Astrocyte (in vitro differentiated cells and primary cell): ENCODE measurements around the gene RFTN1.

Experiments
- CTCF ChIP-seq: IDR thresholded peaks from 2 replicates; pipeline ENCODE4 v1.5.1; 2011; ENCODE audit warnings: low read depth, mild to moderate bottlenecking, inconsistent platforms, low read length, moderate library complexity; ENCODE audit not compliant: insufficient read depth
- EZH2 ChIP-seq: IDR thresholded peaks from 2 replicates; pipeline ENCODE4 v1.6.1; 2012; ENCODE audit warnings: mild to moderate bottlenecking, low read length, inconsistent platforms; ENCODE audit not compliant: insufficient read depth

GRCh38 chr3:16273867-16274266 lies 239.6 kb downstream of the RFTN1 start:
- TF ChIP-seq EZH2 (no peak), CTCF (no peak)
